DLD1 (cell line): ENCODE data around the gene ZCCHC24.
"Not testable (repeated sequence)": the region's sequence is repeated elsewhere in the genome, so short reads cannot be mapped to it uniquely, and the experiment has no call there.

ENCODE experiments used
- in situ Hi-C: cut with HindIII; loops from 2 replicates; pipeline ENCODE4 v1.10.0; 2017; ENCODE audit warnings: low sequenced_read_pairs

Gene ZCCHC24

GRCh38 chr10:79449181-79450146 lies 4.0 kb upstream of the ZCCHC24 start:
- in situ Hi-C loops, result loop anchor here (25.0 kb wide), 1 partner anchor 1412 kb away; the partner anchor contains the start of genes POLR3A and RPS24

- in situ Hi-C loops, result no loop called here
Measured at GRCh38 chr10:79448732-79449049, 3.3 kb upstream of the ZCCHC24 start.

- in situ Hi-C loops, result no loop called here
Measured at GRCh38 chr10:79447911-79448731, 2.7 kb upstream of the ZCCHC24 start.

DNA sequence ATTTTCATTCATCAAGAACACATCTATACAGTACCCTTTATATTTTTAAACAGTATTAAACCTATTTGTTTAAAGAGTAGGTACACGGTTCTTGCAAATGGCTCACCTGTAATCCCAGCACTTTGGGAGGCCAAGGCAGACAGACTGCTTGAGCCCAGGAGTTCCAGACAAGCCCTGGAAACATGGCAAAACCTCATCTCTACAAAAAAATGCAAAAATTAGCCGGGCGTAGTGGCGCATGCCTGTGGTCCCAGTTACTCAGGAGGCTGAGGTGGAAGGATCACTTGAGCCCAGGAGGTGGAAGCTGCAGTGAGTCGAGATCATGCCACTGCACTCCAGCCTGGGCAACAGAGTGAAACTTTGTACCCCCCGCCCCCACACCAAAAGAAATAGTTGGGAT lies 1.8 kb upstream of the ZCCHC24 start:
- in situ Hi-C loops, result not testable (repeated sequence)

DNA sequence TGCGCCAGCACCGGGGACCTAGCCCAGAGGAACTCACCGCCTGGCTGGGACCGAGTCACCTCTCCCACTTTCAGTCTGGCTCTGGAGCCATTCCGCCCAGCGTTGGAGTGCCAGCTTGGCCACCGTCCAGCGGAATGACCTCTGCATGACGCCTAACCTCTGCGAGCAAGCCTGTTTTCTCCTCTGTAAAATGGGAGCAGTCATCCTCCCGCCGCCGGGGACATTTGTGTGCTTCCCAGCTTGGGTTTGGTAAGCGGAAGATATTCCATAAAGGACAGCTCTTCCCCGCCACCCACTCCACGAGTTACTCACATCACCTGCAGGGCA lies 1.3 kb upstream of the ZCCHC24 start:
- in situ Hi-C loops, result no loop called here

DNA sequence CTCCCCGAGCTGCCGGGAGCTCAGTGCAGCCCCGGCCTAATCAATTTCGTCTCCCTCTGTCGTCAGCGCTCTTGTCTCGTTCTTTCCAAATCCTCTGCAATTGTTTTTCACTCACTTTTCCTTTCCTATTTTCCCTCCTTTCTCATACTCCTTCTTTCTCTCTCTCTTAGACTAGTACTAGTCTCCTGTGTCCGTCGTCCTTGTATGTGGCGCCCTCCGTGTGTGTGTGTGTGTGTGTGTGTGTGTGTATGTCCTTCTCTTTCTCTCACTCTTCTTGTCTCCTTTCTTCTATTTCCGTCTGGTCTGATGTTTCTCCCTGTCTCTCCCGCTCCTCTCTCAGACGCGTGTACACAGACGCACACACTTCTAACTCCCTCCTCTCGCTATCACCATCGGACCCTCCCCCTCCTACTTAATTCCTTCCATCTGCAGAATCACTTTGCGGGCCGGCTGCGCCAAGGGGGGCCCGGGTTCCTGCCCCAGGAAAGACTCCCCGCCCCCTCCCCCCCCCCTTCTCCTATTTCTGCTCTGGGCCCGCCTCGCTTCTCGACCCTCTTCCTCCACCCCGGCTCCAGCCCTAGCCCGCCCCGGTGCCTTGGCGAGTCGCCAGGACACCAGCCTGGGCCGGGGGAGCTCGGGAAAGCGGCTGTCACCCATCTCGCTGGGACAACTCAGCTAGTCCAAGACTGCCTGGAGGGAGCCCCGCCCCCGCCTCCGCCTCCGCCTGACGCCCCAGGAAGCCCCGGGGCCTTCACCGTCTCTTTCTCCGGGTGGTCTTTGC lies 743 bp upstream of the ZCCHC24 start:
- in situ Hi-C loops, result no loop called here

GRCh38 chr10:79444199-79445119 lies 965 bp downstream of the ZCCHC24 start:
- in situ Hi-C loops, result no loop called here

DNA sequence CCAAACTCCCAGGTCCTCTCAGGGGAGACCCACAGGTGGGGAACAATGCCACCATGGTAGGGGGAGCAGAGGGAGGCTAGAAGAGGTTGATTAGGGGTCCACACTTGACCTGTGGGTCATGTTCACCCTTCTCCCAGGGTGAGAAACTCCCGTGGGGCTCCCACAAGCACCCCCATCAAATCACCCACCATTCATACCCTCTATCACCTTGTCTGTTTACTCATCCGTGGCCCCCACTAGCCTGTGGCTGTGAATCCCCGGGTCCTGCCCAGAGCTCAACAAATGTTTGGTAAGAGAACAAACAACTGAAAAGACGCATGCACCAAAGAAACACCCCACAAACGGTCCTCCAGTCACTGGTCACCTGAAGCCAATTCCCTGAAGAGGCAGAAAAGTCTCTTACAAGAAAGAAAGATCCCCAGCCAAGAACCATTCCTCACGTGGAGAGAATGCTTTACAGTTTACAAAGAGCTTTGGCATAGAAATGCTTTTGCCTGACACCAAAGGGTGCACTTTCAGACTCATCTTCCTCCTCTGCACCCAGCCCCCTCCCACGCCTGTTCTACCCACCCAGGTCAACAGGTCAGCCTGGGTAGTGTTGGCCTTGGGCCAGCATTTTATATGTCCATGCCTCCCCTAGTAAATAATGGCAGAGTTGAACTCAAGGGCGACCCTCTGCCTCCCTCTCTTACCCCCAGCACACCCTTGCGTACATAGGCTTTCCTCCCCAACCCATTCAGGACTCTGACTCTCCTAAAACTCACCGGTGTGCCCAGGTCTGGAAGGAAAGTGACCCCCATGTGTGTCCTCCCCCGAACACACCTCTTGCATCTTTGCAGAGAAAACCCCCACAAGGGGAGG lies 1.9 kb downstream of the ZCCHC24 start:
- in situ Hi-C loops, result no loop called here

DNA sequence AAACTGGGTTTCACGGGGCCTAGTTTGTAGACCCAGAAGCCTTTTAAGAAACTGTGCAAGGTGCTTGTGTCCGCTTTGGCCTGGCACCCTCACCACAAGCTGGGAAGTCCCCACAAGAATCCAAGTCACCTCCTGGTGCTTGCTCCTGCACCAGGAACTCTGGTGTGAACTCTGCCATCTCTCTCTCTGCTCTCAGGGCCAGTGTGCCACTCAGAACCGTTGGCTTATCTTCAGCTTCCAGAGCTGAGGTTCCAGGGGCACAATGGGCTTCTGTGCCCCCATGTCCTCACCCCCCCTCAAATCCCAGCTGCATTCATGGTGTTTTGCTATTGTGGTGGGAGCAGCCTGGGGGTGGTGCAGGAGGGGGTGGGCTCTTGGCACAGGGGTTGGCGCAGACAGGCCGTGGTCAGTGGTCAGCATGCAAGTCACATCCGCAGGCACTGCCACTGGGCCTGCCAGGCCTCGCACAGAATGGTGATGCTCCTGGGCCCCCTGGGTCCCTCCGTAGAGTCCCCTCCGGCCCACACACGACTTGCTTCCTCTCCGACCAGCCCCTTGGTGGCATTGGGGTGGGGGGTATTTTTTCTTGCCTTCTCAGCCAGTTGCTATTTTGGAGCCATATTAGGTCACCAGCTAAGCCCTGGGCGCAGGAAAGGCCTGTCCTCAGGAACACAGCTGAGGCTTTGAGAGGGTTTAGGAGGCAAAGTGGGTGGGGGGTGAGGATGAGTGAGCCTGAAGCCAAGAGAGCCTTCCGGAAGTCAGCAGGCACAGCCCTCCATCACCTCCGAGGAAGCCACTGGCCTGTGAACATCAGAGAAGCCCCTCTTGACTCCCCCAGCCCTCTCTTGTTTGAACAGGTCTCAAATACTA lies 3.0 kb downstream of the ZCCHC24 start:
- in situ Hi-C loops, result no loop called here

- in situ Hi-C loops, result no loop called here
Measured at GRCh38 chr10:79441433-79441832, 4.0 kb downstream of the ZCCHC24 start.

DNA sequence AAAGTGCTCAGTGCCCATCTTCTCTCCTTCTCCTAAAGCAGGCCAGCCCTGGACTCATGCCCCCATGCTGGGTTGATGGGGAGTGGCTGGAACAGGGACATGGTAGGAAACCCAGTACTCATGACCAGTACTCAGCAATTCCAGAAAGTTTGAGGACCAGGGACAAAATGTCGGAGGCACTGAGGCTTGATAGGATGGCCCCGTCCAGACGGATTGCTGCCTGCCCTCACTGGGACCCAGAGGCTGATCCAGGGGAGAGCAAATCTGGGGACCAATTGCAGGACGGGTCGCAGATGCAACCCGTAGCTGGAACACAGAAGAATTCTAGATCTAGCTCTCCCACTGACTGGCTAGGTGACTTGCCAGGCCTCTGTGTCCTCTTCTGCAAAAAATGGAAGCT lies 5.1 kb downstream of the ZCCHC24 start:
- in situ Hi-C loops, result no loop called here

DNA sequence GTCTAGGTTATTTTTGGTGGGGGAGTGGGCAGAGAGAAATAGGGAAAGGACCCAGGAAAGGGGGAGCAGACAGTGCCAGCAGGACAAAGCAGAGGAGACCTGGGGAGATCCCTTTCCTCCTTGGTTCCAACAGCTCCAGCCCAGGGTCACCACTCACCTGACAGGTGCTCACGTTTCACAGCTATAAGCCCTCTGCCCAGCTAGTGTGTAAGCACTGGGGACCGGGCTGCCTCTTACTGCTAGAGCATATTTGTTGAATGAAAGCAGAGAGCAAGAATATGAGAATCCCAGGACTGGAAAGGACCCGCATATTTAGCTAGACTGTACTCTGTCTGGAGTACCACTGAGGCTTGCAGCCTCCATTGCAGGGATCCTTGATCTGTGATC lies 6.7 kb downstream of the ZCCHC24 start:
- in situ Hi-C loops, result no loop called here

DNA sequence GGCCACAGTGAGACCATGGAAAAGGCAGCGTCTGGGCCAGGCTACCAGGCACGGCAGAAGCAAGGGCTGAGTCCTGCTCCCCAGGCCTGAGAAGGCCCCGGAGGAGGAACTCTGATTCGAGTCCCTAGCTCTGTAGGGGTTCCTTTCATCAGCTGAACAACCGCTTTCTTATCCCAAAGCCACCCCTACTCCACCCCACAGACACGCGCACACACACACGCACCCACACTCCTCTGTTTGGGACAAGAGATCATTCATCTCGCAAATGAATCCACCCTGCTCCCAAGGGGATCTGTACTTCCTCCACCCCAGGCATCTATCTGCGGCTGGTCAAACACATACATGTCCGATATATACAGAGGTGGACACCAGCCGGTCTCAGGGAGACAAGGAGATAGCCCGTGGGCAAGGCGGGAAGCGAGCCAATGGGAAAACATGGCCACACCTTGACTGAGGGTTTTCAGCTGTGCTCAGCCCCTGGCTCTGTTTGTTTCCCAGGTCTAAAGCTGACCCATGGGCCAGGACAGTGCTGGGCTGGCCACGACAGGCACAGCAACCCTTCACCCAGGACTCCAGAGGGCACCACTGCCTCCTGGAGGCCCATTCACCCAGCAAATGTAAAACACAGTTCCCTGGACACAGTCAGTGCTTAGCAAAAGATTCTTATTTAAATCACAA lies 7.3 kb downstream of the ZCCHC24 start:
- in situ Hi-C loops, result no loop called here

- in situ Hi-C loops, result no loop called here
Measured at GRCh38 chr10:79437111-79437814, 8.2 kb downstream of the ZCCHC24 start.

DNA sequence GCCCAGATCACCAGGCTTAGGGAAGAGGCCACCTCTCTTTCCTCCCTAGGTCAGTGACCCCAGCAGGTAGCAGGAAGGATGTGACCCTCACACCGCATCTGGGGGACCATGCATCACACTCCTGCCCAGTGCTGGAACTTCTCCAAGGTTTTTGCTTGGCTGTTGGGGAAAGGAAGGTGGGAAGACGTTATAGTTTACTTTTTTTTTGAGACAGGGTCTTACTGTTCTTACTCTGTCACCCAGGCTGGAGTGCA lies 8.6 kb downstream of the ZCCHC24 start:
- in situ Hi-C loops, result no loop called here

DNA sequence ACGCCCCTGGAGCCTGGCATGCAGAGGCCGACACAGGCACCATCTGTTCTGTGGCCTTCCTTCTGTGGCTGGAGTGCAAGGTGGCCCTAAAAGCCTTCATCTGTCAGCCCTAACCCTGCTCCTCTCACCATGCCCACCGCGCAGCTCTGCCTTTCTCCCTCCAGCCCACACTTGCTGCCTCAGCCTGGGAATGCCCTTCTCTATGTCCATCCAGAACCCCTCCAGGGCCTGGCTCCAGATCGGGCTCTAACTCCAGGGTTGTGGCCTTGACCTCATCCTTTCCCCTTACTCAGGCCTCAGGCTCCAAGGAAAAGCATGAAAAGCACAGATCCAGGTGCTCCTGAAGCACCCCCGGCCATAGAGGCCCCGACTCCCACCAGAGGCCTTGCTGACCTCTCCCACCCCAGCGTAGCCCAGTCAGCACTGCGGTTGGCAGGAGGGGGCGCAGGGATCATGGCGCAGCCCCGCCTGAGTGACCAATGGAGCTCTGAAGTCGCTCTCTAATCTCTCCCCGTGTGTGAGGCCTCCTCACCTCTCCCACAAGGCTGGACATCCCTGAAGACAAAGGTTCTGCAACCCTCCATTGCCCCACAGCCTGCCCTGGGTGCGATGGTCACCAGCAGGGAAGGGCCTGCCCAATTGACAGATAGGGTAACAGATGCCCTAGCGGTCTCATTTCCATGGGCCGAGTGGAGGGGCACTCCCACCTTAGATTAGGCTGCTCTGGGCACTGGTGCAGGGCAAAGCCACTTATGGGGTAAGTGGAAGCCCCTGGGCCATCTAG lies 9.2 kb downstream of the ZCCHC24 start:
- in situ Hi-C loops, result no loop called here
